GM18868 (cell line): ENCODE results near the gene CNTNAP2.
A peak's percentile ranks its signal among the peaks of the same experiment; 100 is the strongest.

Experiments
- ATAC-seq: cut with Tn5 transposase; IDR thresholded peaks from one replicate; pipeline ENCODE4 v1.9.1; 2021; ENCODE audit warnings: mild to moderate bottlenecking, moderate library complexity; ENCODE audit not compliant: unreplicated experiment

The CNTNAP2 gene

DNA sequence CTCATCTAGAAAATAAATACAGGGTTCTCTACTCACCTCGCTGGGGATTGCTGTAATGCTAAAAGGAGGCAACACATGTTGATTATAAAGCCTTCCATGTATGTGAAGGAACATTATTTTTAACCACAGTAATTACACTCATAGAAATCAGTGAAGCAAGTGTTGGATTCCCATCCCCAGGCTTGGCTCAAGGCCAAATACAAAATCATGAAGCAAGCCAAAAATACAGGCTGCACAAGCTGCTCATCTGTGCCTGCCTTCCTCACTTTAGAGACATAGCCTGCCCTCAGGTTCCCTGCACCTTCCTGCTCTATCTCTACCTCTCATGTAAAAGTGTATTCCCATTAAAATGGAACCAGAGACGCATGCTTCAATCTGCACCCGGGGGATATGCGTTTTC is 1396.8 kb downstream of the CNTNAP2 start:
- no peak for ATAC-seq

DNA sequence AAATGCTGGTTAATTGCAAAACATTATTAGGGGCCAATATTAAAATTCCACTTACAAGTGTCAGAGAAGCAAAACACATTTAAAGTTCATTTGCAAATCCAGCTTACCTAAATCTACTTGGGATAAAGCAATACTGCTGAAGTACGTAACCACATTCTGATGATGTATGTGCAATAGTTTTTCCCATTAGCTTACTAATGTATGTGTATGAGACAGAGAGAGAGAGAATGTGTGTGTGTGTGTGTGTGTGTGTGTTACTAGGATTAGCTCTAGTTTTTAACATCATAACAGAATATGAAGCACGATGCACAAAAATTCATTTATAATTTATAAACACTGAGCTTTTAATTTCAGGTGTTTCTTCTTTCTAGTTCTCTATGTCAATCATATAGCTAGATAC is 1399.8 kb downstream of the CNTNAP2 start:
- no peak for ATAC-seq

DNA sequence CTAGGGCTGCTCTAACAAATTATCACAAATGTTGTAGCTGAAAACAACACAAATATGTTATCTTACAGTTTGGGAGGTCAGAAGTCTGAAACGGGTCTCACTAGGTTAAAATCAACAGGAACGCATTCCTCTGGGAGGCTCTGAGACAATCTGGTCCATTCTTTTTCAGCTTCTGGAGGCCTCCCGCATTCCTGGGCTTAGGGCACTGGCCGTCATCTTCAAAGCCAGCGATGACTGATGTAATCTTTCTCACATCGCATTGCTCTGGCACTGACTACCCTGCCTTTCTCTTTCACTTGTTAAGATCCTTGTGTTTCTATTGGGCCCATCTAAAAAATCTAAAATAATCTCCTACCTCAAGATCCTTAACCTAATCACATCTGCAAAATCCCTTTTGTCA is 1402.5 kb downstream of the CNTNAP2 start:
- ATAC-seq: no peak

DNA sequence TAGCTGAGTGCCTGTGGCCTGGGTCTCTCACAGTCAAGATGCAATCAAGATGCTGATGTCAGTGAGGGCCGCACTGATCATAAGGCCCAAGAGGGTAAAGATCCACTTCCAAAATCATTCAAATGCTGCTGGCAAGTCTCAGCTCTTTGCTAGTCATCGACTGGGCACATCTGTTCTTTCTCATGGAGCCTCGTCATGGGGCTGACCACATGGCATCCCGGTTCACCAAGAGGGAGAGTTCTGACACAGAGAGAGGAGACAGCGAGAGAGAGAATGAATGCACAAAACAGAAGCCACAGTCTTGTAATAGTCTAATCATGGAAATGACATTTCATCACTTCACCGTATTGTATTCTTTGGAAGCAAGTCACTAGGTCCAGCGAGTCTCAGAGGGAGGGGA is 1406.5 kb downstream of the CNTNAP2 start:
- ATAC-seq: no peak

DNA sequence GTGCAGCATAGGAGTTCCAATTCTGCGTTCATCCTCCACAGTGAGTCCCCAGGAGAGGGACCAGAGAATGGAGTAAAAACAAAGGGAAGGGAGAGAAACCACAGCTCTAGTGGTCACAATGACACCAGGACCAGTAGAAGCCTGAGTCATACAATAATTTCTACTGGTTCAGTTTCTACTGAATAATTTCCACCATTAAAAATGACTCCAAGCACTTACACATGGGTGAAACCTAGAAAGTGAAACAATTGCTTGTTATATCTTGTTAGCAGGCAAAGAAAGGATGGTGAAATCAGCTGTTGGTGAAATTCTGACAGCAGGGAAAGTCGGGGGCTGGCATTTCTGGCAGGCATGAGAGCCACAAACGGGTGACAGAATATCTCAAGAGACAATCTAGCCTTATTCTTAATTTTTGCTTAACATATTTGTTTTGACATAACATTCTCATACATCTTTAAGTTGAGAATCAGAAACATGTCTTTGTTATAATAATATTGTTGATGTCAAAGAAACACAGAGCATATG is 1408.2 kb downstream of the CNTNAP2 start:
- no peak for ATAC-seq

DNA sequence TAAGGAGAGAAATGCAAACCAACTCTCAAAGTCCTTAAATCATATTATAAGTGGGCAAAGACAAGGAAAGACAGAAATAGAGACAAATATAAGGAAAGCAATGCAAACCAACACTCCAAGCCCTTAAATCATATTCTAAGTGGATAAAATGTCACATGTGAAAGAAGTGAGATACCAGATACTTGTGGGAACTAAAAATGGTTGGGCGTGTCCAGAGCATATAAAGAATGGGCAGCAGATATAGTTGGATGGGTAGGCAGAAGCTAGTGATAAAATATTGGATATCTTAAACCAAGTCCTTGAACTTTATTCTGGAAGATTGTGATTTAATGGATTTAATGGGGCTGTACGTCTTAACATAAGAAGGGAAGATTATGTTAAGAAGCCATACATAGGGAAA is 1408.7 kb downstream of the CNTNAP2 start:
- ATAC-seq: no peak

DNA sequence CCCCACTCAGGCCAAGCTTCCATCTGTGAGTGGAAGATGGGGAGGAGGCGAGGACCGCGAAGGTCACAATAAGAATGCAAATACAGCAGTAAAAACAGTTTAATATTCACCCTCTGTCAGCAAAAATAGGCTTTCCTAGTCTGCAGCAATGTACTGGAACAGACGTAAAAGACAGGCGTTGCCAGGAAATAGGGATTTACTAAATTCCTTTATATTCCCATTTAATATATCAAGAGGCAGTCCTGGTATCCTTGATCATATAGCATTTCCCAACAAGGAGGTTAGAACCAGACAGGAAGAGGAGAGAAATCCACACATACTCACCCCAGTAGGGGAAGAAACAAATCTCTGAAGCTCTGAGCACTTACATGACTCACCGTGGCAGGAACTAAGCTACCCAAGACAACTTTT is 1419.1 kb downstream of the CNTNAP2 start:
- ATAC-seq: no peak

DNA sequence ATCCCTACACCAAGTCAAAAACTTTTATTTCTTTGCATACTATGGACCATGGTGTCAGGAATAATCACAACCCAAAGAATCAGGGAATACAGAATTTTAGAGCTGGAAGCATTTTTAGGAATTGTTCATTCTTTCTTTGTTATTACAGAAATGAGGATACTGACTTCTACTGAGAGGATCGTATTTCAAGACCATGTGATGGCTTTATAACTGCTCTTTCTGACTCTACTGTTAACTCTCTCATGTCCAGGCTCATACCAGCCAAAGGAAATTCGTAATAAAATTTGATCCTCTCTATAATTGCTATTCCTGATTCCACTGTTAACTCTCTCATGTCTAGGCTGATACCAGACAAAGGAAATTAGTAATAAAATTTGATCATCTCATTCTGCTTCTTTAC is 1423.1 kb downstream of the CNTNAP2 start:
- ATAC-seq: no peak

DNA sequence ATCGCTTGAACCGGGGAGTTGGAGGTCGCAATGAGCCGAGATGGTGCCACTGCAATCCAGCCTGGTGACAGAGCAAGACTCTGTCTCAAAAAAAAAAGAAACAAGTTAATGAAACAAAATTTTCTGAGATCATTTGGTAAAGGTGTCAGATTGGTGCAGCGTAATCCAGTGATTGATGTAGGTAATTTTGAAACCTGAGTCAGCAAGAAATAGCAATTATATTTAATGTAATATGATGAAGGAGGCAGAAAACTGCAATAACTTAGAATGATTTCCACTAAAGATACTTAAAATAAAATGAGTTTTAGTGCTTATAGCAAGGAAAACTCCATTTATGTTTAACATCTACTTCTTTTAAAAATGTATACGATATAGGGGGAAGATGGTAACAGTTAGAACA is 1424.1 kb downstream of the CNTNAP2 start:
- ATAC-seq: no peak

DNA sequence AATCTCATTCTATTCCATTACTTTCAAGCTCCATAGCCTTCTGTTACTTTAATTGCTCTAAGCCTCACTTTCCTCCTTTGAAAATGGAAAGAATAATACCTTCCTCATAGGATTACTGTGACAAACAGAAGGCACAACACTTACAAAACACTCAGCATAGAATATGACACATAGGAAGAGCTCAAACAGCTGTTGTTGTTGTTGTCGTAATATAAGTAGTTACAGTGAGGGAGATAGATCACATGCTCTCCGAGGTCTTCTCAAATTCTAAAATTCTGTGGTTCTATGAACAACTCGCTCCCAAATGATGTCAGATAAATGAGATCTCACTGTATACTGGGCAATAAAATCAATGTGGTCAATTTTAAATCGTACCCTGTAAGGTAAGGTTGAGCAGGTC is 1424.7 kb downstream of the CNTNAP2 start:
- ATAC-seq: no peak

DNA sequence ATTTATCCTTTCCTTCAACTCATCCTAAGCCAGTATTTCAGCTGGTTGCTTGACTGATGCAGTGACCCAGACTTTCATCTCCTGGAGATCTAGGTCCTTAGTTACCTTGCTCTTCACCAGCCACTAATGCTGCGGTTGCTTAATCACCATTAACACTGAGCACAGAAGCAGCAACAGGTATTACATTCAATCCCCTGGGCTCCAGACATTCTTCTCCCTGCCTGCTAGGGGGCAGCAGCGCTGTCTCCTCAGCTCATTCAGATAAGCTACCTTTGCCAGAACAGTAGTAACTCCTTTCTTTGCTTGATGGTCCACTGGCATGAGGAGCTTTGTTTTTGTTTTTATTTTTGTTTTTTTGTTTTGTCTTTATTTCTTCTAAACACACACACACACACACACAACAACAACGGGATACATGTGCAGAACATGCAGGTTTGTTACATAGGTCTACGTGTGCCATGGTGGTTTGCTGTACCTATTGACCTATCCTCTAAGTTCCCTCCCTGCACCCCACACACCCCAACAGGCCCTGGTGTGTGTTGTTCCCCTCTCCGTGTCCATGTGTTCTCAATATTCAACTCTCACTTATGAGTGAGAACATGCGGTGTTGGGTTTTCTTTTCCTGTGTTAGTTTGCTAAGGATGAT is 1430.8 kb downstream of the CNTNAP2 start:
- peak; percentile 93 for ATAC-seq

DNA sequence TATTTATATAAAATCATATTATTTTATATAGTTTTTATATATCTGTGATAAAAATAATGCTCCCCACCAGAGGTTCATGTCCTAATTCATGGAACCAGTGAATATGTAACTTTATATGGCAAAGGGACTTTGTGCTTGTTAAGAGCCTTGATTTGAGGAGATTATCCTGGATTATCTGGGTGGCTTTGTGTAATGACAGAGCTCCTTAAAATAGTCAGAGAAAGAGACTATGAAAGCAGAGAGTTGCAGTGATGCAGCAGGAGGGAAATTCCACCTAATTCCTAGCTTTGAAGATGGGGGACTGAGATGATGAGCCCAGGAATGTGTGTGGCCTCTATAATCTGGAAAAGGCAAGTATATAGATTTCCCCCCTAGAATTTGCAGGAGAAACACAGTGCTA is 1439.7 kb downstream of the CNTNAP2 start:
- no peak for ATAC-seq

DNA sequence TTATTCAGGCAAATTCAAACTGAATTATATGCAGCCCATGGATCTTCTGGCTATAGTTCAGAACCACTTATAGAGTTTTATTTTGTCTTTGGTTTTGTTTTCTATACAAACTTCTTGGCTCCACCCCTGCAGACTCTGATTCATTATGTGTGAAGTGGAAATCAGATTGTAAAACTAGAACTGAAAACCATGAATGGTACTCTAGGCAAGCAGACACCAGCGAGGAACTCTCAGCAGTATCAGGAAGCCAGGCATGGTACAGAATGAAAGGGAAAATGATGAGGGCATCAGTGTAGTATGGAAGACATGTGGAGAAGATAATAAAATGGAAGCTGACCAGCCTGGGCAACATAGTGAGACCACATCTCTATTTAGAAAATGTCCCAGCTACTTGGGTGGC is 1447.1 kb downstream of the CNTNAP2 start:
- ATAC-seq: no peak

DNA sequence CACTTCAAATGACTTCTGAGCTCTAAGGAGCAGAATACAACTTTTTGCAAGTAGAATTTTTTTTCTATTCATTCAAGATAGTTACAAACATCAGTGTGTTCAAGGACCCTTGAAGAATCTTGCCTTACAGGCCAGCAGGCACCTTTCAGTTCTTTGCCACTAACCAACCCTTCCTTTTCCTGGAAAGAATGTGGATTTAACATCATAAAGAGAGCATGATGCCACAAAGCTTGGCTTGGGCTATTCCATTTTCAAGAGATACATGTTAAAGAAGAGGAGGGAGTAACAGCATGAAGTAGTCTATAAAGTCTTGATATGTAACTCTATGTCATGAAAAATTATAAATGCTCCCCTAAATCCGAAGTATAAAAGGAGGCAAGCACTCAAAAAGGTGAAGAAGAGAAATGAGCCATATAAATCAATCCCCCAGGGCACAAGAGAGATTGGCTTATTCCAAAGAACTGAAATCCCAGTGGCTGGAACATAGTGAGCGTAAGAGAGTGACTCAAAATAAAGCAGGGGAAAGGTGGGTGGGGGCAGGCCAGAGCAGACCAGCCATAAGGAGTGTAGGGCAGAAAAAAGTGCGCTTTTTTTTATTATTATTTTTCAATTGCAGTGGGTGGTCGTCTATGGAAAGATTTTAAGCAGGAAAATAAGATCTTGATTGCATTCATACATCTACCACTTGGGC is 1448.3 kb downstream of the CNTNAP2 start:
- ATAC-seq: no peak

DNA sequence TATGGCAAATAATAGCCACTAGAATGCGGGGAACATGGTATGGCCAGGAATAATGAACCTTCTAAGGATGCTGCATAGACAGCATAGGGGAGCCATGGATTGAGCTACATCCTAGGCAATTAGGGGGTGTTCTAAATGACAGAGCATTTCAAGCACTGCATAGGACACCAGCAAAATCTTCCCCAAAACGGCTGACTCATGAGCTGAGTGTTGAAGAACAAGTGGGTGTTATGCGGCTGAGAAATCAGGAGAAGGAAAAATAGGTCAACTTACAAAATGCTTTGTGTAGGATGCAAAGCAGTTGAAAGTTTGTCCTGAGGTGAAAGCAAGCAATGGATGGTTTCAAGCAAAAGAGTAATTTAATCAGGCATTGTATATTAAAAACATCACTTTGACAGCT is 1450.4 kb downstream of the CNTNAP2 start:
- ATAC-seq: no peak

DNA sequence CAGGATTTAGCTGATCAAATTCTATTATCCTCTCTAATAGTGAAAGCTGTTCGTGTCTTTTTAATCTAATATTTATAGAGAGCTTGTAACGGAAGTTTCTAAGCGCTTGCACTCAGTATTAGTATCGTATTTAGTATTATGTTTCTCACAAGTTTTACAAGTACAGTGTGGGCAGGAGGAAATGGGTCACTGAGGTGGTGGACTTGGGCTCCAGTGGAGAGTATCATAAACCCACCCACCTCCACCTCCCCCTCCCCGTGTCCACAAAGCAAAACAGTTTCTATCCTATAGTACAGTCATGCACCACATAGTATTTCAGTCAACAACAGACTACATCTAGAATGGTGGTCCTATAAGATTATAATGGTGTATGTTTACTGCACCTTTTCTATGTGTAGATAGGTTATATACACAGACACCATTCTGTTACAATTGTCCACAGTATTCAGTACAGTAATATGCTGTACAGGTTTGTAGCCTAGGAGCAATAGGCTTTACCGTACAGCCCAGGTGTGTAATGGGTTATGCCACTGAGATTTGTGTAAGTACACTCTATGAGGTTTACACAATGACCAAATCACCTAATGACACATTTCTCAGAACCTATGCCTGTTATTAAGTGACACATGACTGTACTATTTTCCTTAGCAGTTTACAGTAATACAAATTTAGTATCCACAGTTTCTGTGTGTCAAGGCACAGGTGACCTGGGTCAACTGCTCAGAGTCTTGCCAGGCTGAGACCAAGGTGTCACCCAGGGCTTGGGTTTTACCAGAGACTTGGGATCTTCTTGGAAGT is 1452.7 kb downstream of the CNTNAP2 start:
- no peak for ATAC-seq

DNA sequence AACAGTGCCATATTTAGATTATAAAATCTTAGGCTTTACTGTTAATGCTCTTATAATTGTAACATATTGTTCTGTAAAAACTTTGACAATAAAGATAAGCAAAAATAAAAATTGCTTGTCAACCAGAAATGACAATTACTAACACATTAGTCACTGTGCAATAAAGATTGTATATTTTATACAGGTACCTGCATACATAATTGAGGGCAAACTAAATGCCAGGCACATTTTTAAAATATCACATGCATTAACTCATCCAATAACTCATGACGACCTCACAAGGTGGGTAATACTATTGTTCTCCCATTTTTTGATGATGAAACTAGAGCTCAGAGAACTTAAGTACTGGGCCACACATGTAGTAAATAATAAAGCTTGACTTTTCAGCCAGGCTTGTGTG is 1453.8 kb downstream of the CNTNAP2 start:
- ATAC-seq: no peak

DNA sequence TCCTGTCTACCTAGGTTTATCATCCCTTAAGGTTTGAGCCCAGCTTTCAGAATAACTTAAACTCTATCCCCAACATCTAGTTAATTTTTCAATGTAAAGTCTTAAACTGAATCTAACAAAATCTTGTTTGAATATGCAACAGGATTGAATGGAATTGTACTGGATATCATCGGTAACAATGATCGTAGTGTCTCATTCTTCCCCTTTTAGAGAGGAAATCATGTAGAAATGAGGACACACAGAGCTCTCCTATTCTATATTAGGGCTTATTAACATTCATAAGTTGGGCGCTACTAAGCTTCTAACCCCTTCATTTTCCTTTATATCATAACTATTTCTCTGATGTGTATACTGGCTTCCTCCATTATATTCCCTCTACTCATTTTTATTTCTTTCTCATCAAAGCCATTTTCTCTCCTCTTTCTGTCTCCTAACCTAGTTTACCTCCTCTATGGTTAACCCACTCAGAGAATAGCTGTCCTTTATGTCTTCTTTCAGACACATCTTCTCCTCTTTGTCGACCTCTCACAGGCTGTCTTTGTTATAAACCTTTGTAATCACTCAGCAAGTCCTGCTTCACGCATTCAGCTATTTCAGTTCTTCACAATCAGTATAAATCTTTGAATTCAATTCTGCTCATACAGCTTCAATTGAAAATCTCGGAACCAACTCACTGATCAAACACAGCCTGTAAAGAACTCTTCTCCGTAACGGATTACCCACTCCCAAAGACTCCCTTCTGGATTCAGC is 1455.0 kb downstream of the CNTNAP2 start:
- no peak for ATAC-seq

DNA sequence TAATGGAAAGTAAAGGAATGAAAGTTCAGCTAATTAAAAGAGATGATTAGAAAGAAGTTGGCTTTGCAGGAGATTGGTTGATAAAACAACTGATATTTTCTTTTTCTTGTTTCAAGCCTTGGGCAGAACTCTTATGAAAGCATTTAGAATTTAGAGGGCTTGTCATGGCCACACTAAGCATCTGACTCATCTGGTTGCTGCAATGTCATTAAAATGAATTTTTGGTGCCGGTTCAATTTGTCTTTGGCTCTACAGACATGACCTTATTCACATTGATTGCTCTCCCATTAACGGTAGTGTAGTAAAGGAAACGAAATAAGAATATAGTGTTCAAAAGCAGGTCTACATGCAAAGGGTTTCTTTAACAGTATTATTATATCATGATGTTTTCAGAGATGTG is 1461.6 kb downstream of the CNTNAP2 start:
- ATAC-seq: no peak

DNA sequence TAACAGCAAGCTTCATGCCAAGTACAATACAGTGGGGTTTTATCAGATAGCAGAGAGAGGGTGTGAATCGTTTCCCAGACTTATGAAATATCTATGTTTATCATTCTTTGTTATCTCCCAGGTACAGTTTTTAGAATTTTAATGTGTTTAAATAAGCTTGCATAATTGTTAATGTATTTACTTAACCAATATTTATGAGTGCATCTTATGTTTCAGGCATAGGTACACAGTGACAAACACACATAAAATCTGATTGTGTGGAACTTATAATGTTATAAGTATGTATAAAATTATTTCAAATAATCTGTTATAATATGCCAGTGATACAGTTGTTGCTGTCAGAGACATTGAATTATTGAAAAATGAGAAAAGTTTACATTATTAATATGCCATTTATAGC is 1462.5 kb downstream of the CNTNAP2 start:
- ATAC-seq: no peak

DNA sequence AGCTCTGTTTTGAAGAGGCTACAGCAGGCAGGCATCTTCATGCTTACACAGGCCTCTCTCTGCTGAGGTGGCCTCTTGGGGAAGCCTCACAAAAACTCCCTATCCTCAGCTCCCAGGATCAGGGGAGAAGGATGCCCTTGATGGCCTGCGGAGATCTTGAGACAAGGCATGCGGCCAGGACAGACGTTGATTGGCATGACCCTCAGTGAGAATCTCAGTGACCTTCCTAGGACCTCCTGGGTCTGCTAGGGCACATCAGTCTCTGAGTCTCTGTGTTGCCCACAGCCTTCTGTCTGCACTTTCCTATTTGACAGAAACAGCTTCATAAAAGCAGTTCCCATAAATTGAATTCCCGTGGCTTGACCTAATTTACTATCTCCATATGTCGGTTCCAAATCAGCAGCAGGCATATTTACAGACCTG is 1468.2 kb downstream of the CNTNAP2 start:
- ATAC-seq: no peak
